Stimulated activated CD8-positive, alpha-beta memory T cell treated with anti-CD3 and anti-CD28 coated beads, Interleukin-15, amount 100 ng/mL, for 24 hours (primary cell): ENCODE results near the gene ADAMTS14.
"Not testable (repeated sequence)": the region's sequence is repeated elsewhere in the genome, so short reads cannot be mapped to it uniquely, and the experiment has no call there.

Experiments used
- DNase-seq: peaks from one replicate; pipeline ENCODE4 v3.0.0-alpha.2; 2020; ENCODE audit warnings: low read depth

The ADAMTS14 gene

DNA sequence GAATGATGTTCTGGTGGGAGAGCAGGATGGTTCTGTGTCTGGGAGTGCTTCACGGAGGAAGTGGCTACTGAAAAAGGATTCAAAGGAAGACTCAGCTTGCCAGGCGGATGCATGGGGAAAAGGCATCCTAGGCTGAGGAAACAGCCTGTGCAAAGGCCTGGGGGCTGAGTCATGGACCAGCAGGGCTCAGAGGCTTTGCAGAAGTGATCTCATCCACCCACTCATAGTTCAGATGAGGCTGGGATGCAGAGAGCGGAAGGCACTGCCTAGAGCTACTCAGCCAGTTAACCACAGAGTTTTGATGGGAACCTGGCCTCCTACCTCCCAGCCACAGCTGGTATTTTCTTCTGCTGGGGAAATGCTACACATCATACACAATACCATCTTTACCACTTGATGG, 15.8 kb upstream of the ADAMTS14 start:
- no peak for DNase-seq

DNA sequence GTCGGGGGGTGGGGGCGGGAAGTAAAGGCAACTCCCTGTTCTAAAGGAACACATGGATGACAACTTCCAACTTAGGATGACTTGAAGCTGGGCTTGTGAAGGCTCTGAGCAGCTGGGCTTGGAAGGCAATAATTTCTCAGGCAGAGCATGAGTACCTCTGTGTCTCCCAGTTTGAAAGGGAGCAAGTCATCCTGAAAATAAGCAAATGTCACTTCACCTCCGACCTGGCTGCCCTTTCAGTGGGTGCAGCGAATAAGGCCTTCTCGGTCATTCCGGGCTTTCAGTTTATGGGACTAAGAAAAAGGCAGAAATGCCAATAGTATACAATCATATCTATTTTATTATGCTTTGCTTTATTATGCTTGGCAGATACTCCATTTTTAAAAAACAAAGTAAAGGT, 15.3 kb upstream of the ADAMTS14 start:
- no peak for DNase-seq

DNA sequence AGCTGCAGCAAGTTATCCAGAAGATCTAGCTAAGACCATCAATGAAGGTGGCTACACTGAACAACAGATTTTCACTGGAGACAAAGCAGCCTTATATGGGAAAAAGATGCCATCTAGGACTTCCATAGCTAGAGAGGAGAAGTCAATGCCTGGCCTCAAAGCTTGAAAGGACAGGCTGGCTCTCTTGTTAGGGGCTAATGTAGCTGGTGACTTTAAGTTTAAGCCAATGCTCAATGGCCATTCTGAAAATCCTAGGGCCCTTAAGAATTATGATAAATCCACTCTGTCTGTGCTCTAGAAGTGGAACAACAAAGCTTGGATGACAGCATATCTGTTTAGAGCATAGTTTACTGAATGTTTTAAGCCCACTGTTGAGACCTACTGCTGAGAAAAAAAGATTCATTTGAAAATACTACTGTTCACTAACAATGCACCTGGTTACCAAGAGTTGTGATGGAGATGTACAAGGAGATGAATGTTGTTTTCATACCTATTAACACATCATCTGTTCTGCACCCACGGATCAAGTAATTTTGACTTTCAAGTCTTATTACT, 13.6 kb upstream of the ADAMTS14 start:
- no peak for DNase-seq

DNA sequence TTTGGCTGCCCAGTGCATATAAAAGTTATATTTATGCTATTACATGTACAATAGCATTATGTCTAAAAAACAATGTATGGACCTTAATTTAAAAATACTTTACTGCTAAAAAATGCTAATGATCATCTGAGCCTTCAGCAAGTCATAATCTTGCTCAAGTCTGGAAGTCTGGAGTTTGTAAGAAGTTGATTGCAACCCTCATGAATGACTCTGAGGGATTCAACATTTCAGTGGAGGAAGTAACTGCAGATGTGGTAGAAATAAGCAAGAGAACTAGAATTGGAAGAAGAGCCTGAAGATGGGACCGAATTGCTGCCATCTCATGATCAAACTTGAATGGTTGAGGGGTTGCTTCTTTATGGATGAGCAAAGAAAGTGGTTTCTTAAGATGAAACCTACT, 13.0 kb upstream of the ADAMTS14 start:
- no peak for DNase-seq

DNA sequence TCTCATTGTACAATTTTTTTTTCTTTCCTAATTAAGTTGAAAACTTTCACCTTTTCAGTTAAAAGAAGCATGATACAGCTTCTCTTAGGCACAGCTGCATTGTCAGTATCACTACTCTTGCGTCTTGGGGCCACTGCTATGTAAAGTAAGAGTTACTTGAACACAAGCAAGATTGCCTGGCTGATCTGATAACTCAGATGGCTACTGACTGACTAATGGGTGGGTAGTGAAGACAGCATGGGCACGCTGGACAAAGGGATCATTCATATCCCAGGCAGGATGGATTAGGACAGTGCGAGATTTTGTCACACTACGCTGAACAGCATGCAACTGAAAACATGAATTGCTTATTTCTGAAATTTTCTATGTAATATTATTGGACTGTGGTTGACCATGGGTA, 11.6 kb upstream of the ADAMTS14 start:
- DNase-seq: no peak

DNA sequence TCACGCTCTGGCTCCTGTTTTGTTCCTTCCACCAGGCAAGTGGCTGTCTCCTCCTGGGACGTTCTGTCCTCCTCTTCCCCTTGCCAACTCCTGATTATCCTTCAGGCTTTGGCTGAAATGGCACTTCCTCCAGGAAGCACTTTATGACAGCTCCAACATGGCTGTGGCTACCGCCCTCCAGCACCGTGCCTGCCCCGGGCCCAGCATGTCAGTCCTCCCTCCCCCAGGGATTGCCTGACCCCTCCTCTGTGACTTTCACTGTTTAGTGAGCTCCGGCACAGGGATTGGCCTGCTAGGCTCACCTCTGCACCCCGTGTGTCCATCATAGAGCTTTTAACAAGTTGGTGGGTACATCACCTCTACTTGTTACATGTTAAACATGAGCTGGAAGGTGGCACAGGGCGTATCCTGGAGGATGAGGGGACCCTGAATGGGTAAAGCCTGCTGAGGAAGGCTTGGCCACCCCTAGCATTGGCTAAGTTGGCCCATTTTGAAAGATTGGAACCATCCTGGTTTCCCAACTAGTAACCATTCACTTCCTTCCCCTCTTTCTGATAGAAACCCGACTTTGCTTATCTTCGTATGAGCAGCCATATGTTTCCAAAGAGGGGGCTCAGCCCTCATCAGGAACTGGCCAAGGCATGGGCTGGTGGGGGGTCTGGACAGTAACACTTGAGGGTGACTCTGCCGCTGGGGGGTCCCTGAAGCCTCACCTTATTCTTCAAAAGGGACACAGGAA, 10.5 kb upstream of the ADAMTS14 start:
- DNase-seq: no peak

DNA sequence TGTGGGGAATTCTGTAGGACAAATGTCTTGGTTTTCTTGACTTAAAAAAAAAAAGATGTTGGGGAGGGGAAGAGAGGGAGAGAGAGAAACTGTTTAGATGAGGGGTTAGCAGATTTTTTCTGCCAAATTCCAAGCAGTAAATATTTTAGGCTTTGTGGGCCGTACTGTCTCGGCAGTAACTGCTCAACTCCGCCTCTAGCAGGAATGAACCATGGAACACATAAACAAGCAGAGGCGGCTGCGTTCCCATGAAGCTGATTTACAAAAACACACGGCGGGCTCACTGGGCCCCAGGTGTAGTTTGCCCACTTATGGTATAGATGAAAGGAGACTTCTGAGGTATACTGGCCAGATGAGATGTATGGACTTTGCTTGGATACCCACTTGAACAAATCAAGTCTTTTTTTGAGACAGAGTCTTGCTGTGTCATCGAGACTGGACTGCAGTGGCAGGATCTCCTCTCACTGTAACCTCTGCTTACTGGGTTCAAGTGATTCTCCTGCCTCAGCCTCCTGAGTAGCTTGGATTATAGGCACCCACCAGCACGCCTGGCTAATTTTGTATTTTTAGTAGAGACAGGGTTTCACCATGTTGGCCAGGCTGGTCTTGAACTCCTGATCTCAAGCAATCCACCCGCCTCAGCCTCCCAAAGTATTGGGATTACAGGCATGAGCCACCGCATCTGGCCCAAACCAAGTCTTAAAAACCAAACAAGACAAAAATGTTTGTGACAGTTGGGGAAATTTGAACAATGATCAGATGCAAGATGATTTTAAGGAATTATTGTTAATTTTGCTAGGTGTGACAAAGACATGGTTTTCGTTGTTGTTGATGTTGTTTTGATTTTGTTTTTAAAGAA, 9.7 kb upstream of the ADAMTS14 start:
- DNase-seq: no peak

DNA sequence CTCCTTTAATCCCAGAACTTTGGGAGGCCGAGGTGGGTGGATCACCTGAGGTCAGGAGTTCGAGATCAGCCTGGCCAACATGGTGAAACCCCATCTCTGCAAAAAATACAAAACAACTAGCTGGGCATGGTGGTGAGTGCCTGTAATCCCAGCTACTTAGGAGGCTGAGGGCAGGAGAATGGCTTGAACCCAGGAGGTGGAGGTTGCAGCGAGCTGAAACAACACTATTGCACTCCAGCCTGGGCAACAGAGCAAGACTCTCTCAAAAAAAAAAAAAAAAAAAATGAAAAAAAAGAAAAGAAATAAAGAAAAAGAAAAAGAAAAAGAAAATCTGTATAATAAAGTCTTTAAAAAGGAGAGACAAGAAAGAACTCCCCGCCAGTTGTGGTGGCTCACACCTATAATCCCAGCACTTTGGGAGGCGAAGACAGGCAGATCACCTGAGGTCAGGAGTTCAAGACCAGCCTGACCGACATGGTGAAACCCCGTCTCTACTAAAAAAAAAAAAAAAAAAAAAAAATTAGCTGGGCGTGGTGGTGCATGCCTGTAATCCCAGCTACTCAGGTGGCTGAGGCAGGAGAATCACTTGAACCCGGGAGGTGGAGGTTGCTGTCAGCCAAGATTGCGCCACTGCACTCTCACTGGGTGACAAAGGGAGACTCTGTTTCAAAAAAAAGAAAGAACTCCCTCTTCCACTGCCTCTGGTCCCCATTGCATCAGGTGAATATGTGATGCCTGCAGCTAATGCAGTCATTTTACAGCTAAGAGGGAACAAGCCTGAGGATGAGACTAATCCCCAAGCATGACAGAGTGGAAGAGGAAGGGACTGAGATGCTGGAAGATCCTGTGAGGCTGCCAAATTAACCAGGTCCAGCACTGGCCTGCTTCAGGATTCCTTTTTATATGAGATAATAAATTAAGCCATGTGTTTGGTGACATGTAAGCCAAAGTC, 8.6 kb upstream of the ADAMTS14 start:
- not testable (repeated sequence) for DNase-seq

DNA sequence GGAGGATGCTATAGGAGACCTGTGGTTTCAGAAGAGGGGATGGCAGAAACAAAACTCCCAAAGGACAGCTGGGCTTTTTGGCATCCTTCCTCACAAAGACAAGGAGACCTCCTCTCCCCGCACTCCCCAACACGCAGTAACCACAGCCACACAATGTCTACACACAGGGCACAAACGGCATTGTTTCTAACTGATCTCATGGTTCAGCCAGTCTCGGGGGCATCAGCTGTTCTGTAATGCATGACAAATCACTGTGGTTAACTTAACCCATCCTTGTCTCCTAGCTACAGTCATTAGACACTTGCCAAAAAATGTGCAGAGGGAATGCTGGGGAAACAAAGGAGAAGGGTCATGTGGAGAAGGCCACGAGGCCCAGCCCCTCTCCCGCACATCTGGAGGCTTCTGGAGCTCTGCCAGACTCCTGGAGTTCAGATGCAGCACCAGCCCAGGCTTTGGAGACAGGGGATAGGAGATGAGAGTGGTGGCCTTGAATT, 7.6 kb upstream of the ADAMTS14 start:
- DNase-seq: no peak

DNA sequence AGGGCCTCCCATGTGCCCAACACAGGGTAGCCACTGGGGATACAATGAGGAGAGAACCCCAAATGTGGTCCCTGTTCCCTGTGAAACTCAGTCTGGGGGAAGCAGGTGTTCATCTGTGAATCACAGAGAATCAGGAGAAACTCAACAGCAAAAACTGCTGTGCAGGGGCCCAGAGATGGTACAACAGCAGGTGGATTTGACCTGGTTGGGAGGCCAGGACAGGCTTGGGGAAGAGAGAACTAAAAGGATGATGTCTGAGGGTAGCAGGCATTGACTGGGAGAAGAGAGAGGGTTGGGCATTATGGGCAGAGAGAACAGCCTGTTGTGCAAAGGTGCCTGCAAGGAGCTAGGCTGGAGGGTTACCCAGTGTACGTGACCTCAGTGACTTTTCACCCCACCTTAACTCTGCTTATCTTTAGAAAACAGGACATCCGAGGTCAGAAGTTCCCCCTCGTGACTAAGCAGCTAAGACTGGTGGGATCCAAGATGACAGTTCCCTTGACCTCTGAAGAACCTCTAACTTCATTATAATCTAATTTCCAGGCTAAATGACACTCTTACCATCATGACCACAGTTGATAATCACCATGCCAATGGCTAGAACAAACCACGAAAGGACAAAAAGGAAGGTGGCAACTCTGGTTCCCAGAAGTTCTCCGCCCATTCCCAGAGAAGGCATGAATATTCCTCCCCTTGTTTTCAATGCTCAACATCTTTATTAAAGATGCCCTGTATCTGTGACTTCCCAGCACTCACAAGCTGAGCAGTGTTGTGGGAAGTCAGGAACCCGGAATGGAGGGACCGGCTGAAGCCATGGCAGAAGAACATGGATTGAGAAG, 5.1 kb upstream of the ADAMTS14 start:
- DNase-seq: no peak

DNA sequence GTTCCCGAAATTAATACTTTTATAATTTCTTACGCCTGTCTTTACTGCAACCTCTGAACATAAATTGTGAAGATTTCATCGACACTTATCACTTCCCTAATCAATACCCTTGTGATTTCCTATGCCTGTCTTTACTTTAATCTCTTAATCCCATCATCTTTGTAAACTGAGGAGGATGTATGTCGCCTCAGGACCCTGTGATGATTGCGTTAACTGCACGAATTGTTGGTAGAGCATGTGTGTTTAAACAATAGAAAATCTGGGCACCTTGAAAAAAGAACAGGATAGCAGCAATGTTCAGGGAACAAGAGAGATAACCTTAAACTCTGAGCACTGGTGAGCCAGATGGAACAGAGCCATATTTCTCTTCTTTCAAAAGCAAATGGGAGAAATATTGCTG, 4.5 kb upstream of the ADAMTS14 start:
- not testable (repeated sequence) for DNase-seq

DNA sequence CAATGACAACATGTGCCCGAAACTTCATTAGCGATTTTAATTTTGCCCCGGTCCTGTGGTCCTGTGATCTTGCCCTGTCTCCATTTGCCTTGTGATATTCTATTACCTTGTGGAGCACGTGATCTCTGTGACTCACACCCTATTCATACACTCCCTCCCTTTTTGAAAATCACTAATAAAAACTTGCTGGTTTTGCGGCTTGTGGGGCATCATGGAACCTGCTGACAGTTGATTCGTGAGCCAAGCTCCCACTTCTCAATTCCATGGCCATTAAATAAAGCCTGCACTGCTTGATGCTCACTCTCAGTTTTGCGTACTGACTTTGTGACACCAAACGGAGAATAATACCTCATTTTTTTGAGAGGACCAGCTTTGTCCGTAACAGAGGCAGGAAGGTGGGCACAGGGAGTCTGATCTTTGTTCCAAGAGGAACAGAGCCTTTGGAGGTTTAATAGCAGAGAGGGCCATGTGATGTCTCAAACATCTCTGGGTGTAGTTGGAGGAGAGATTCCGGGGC, 3.8 kb upstream of the ADAMTS14 start:
- DNase-seq: no peak

DNA sequence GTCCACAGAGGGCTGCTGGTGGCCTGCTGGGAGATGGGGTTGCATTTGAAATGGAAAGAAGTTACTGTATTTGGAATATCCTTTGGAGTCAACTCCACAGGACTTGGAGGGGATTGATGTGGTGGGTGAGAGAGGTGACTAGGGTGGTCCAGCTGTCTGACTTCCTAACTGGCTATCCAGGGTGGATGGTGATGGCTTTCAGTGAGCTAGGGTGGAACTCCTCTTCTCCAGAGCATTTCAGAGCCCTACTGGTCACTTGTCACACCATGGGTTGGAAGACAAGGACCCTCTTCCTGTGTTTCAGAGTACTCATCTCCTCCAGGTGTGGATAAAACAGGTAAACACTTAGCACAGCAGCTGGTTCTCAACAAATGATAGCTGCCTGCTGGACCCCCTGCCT, 3.3 kb upstream of the ADAMTS14 start:
- DNase-seq: no peak

DNA sequence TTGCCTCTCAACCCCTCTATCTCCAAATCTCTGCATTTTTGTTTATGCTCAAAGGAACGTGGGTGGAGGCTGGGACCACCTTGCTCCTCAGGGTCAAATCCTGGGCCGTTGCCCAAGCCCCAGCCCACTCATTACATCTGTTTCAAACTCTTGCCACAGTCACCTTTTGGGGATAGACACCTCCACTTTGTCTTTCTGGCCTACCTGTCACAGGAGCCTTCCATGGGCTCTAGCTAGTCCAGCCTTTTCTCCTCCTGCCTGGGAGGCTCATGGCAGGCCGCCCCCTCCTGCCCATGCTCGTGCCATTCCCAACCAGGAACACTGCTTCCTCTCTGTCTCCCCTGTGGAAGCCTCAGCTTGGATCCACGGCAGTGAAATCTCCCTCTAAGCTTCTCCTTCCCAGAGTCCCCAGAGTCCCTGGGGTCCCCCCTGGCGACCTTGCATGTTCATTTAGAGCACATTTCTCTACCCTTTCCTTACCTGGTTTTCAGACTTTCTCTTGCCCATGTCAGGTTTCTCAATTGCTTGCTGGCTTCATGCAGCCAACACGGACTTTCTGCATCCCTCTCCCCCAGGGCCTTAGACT, 2.5 kb upstream of the ADAMTS14 start:
- DNase-seq: no peak

DNA sequence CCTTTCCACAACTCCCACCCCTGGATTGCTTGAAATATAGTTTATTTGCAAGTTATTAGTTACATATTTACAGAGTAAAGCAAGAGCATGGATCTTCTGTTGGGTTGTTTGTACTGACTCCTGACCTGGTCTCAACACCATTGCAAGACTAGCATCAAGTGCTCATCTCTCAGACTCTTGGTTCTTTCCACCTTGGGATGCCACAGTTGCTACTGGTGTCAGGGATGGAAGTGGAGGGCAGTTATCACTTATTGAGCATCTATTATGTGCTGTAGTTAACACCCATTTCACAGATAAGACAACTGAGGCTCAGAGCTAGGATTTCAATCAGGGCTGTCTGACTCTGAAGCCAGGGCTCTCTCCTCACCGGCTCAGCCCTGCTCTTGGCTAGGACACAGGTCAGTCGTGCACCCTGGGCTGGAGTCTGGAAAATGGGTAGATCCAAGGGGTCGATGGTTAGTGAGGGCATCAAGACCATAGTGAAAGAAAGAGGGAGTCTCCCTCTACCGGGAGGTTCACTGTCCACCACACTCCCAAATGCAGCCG, 614 bp upstream of the ADAMTS14 start:
- no peak for DNase-seq

DNA sequence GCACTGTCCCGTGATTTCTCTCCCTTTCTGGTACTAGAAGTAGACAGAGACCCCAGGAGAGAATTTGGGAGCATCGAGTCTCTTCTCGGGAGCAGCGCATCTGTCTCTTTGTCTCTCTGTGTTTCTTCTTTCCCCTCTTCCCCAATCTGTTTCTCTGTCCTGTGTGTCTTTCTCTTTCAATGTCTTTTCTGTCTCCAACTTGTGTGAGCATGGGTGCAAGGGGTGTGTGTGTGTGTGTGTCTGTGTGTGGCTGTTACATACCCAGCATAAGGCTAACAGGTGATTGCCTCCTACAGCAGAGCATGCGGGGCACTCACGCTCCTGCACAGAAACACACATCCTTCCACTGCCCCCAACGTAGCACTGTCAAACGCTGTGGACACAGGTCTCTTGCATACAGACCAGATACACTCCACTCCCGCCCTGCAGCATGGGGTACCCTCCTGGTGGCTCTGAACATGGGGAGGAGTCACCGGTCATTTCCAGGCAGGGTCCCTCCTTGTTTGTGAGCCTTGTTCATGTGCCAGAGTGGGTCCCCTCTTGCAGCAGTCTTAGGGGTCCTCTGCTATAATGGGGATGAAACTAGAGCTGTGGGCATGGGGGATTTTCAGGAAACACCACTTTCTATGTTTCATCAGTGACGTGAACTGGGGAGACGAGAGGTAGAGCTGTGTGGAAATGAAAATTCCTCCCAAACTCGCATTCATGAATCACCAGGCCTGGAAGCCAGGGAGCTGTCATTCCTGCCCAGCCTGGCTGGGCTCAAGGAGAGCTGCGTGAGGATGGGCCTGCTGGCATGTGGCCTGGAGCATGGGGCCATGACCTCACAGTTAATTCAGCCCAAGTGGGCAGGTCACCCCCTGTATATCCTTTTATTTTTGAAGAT, 980 bp downstream of the ADAMTS14 start:
- DNase-seq: no peak

DNA sequence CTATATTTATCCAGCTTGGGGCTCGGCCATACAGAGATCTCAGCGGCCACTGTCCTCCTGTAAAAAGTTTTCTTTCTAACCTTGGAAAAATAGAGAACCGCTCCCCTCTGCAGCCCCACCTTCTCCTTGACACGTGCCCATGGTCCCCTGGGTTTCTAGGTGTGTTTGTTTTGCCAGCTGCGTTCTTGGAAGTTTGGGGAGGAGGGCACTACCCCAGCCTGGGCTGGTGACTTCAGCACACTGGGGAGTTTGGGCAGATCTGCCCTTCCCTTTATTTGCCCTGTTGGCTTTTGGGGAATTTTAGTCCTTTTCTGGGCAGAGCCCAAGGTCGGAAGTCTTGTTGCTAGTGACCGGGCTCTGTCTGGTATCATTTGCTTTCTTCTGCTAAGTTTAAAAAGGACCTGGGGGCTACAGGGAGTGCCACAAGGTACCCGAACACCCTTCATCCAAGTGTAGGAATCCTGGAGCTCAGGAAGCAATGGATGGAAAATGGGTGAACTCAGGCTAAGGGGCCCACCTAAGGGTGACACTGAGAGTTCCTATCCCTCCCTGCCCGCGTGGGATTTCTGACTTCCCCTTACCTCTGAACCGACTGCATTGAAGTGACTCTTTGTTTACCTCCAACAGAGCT, 1.7 kb downstream of the ADAMTS14 start:
- DNase-seq: no peak
